Hepatocyte (in vitro differentiated cells): ENCODE data around the gene DGKA.

ENCODE experiments used
- EZH2phosphoT487 ChIP-seq: fragments of 200-600 bp; sonication (generic); IDR thresholded peaks from one replicate; pipeline ENCODE4 v1.6.1; 2018; ENCODE audit warnings: antibody characterized with exemption, mild to moderate bottlenecking, low read depth, moderate library complexity; ENCODE audit not compliant: unreplicated experiment, severe bottlenecking
- TF ChIP-seq, protein P1 (sequence below): fragments of 200-600 bp; sonication (generic); IDR thresholded peaks from 2 replicates; pipeline ENCODE4 v1.5.1; 2016; ENCODE audit warnings: antibody characterized with exemption, mild to moderate bottlenecking; ENCODE audit not compliant: poor library complexity

- TF ChIP-seq, protein P1, sequence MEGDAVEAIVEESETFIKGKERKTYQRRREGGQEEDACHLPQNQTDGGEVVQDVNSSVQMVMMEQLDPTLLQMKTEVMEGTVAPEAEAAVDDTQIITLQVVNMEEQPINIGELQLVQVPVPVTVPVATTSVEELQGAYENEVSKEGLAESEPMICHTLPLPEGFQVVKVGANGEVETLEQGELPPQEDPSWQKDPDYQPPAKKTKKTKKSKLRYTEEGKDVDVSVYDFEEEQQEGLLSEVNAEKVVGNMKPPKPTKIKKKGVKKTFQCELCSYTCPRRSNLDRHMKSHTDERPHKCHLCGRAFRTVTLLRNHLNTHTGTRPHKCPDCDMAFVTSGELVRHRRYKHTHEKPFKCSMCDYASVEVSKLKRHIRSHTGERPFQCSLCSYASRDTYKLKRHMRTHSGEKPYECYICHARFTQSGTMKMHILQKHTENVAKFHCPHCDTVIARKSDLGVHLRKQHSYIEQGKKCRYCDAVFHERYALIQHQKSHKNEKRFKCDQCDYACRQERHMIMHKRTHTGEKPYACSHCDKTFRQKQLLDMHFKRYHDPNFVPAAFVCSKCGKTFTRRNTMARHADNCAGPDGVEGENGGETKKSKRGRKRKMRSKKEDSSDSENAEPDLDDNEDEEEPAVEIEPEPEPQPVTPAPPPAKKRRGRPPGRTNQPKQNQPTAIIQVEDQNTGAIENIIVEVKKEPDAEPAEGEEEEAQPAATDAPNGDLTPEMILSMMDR, result no peak
- TF ChIP-seq EZH2phosphoT487, result no peak
These were observed 53.9 kb downstream of the DGKA start for GRCh38 chr12:55984861-55985260.
